Measurements from ENCODE around the gene LACRT.

- TF ChIP-seq TAF1 (conservative IDR thresholded peaks at IDR 0.05) = no peak
- TF ChIP-seq, protein P1, sequence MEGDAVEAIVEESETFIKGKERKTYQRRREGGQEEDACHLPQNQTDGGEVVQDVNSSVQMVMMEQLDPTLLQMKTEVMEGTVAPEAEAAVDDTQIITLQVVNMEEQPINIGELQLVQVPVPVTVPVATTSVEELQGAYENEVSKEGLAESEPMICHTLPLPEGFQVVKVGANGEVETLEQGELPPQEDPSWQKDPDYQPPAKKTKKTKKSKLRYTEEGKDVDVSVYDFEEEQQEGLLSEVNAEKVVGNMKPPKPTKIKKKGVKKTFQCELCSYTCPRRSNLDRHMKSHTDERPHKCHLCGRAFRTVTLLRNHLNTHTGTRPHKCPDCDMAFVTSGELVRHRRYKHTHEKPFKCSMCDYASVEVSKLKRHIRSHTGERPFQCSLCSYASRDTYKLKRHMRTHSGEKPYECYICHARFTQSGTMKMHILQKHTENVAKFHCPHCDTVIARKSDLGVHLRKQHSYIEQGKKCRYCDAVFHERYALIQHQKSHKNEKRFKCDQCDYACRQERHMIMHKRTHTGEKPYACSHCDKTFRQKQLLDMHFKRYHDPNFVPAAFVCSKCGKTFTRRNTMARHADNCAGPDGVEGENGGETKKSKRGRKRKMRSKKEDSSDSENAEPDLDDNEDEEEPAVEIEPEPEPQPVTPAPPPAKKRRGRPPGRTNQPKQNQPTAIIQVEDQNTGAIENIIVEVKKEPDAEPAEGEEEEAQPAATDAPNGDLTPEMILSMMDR (IDR thresholded peaks at IDR 0.05; ENCODE audit: low read depth, low read length, missing input control) = no peak
- no peak for TF ChIP-seq MAX (IDR thresholded peaks at IDR 0.05)
- no peak for TF ChIP-seq RXRA (IDR thresholded peaks at IDR 0.05)
- TF ChIP-seq RAD21 (IDR thresholded peaks at IDR 0.05) = no peak
- TF ChIP-seq JUND (IDR thresholded peaks at IDR 0.05) = no peak
- no peak for TF ChIP-seq SP1 (IDR thresholded peaks at IDR 0.05)
- no peak for TF ChIP-seq YY1 (IDR thresholded peaks at IDR 0.05)
- TF ChIP-seq, protein P2, sequence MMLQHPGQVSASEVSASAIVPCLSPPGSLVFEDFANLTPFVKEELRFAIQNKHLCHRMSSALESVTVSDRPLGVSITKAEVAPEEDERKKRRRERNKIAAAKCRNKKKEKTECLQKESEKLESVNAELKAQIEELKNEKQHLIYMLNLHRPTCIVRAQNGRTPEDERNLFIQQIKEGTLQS (IDR thresholded peaks at IDR 0.05) = no peak
- no peak for TF ChIP-seq FOXA1 (IDR thresholded peaks at IDR 0.05)
- TF ChIP-seq EGR1 (IDR thresholded peaks at IDR 0.05; ENCODE audit: low read depth in 2 of 2) = no peak
- TF ChIP-seq GABPA (IDR thresholded peaks at IDR 0.05 in 1 of 2, conservative IDR thresholded peaks at IDR 0.05 in 1 of 2) = no peak
- TF ChIP-seq, protein P3, sequence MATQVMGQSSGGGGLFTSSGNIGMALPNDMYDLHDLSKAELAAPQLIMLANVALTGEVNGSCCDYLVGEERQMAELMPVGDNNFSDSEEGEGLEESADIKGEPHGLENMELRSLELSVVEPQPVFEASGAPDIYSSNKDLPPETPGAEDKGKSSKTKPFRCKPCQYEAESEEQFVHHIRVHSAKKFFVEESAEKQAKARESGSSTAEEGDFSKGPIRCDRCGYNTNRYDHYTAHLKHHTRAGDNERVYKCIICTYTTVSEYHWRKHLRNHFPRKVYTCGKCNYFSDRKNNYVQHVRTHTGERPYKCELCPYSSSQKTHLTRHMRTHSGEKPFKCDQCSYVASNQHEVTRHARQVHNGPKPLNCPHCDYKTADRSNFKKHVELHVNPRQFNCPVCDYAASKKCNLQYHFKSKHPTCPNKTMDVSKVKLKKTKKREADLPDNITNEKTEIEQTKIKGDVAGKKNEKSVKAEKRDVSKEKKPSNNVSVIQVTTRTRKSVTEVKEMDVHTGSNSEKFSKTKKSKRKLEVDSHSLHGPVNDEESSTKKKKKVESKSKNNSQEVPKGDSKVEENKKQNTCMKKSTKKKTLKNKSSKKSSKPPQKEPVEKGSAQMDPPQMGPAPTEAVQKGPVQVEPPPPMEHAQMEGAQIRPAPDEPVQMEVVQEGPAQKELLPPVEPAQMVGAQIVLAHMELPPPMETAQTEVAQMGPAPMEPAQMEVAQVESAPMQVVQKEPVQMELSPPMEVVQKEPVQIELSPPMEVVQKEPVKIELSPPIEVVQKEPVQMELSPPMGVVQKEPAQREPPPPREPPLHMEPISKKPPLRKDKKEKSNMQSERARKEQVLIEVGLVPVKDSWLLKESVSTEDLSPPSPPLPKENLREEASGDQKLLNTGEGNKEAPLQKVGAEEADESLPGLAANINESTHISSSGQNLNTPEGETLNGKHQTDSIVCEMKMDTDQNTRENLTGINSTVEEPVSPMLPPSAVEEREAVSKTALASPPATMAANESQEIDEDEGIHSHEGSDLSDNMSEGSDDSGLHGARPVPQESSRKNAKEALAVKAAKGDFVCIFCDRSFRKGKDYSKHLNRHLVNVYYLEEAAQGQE (IDR thresholded peaks at IDR 0.05) = no peak
- no peak for TF ChIP-seq ZBTB33 (IDR thresholded peaks at IDR 0.05)
Measured at GRCh38 chr12:54605138-54605970, 29.3 kb downstream of the LACRT start.
